Left ventricle myocardium inferior (tissue), 1 donor: ENCODE results near the gene BOD1L1. TPM values are rescaled to one million over a fixed set of nuclear protein-coding genes. Genes with fewer than 3 reads are reported as not detected.

ENCODE experiments used
- DNase-seq: peaks from one replicate; pipeline ENCODE4 v3.0.0-alpha.2; 2020
- H3K27ac ChIP-seq: fragments of 200-600 bp; replicated peaks from 2 replicates; pipeline ENCODE4 v1.8.0; 2021
- H3K27me3 ChIP-seq: fragments of 200-600 bp; 2 replicates; pipeline ENCODE4 v1.8.0; 2021; ENCODE audit warnings: low read depth
- H3K36me3 ChIP-seq: fragments of 200-600 bp; 2 replicates; pipeline ENCODE4 v1.8.0; 2021
- H3K4me1 ChIP-seq: fragments of 200-600 bp; 2 replicates; pipeline ENCODE4 v1.8.0; 2021
- H3K4me3 ChIP-seq: fragments of 200-600 bp; 2 replicates; pipeline ENCODE4 v1.8.0; 2021; ENCODE audit warnings: mild to moderate bottlenecking, moderate library complexity
- H3K9me3 ChIP-seq: fragments of 200-600 bp; replicated peaks from 2 replicates; pipeline ENCODE4 v1.8.0; 2021
- CTCF ChIP-seq: fragments of 200-600 bp; IDR thresholded peaks from 2 replicates; pipeline ENCODE4 v1.8.0; 2021; ENCODE audit warnings: antibody characterized with exemption, mild to moderate bottlenecking, borderline replicate concordance
- intact Hi-C: fragments of 100-400 bp; cut with micrococcal nuclease; formaldehyde crosslinking; loops from one replicate; pipeline ENCODE4 v1.11.0; 2022
- total RNA-seq: library from RNA; stranded (reverse); fragmentation: NEBNext Ultra II Directional; extraction: Animal tissue kit (Norgen Biotek cat#: 25700); gene quantifications from one replicate; pipeline ENCODE4 v1.2.1, GENCODE V29; 2021
- donor health status: DM: no; HTN: yes; CAD: no; lungs with severe emphysema.

BOD1L1 gene
- total RNA-seq, 1 donor from 2014 or later = 17.9 TPM

GRCh38 chr4:13553081-13553480 is 74.4 kb downstream of the BOD1L1 start:
- H3K9me3 ChIP-seq = peaks cover 22% of the 10 kb centered on the region
- no peak for TF ChIP-seq CTCF
- peaks cover 10% of the 10 kb centered on the region for H3K4me1 ChIP-seq
- intact Hi-C loops = no loop called here
- H3K36me3 ChIP-seq = no peaks in the 10 kb centered on the region
- H3K27ac ChIP-seq = no peak overlapping the region
- no peak overlapping the region for H3K4me3 ChIP-seq
- DNase-seq = no peak
- peaks cover 79% of the 10 kb centered on the region for H3K27me3 ChIP-seq

GRCh38 chr4:13548984-13549546 is 78.5 kb downstream of the BOD1L1 start:
- Histone ChIP-seq H3K9me3 (peaks cover 22% of the 10 kb centered on the region), H3K4me1 (peaks cover 39% of the 10 kb centered on the region), H3K27ac (no peak overlapping the region), H3K27me3 (peaks cover 98% of the 10 kb centered on the region), H3K36me3 (no peaks in the 10 kb centered on the region), H3K4me3 (peak overlapping the region; percentile 55)
- DNase-seq = peak; percentile 74
- intact Hi-C loops = loop anchor here (5.0 kb wide), 1 partner anchor 697 kb away; no protein-coding TSS in a partner anchor
- peak; percentile 89 for TF ChIP-seq CTCF

DNA sequence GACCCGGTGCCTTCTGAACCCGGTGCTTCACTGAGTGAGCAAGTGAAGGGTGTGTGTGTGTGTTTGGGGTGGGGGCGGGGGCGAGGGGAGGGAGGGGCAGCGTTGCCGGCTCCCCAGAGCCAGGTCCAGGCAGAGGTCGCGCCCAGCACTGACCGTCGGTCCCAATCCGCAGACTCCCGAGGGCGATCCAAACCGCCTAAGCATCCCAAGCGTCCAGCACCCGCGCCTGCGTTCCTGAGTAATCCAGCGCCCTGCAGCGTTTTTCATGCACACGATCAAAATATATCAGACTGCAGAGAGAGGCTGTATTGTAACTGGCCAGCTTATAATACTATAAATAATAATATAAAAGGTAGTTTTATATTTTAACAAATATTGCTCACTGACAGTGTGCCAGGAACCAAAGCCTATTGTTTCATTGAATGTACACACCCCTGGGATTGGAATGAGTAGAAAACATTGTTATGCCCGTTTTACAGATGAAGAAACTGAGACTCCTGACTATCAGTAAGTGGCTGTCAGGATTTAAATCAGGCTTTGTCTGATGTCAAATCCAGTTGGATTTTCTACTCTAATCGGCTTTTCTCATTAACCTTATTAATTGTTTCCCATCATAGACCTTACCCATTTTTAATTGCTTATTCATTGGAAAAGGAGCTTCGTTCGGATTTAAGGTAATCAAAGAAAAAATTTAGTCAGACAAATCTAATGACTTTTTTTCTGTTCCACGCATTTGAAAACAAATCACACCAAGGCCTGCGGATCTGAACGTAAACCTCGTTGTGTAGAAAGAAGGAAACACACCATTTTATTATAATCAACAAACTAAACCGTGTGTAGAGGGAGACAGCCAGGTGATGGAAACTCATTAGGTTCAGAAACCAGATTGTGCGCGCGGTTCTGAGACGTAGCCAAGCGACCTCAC is 79.2 kb downstream of the BOD1L1 start:
- intact Hi-C loops = loop anchor here (5.0 kb wide), 1 partner anchor 696 kb away; no protein-coding TSS in a partner anchor
- peaks cover 100% of the 10 kb centered on the region for H3K27me3 ChIP-seq
- H3K27ac ChIP-seq = no peak overlapping the region
- H3K4me1 ChIP-seq = peaks cover 45% of the 10 kb centered on the region
- no peaks in the 10 kb centered on the region for H3K36me3 ChIP-seq
- DNase-seq = no peak
- TF ChIP-seq CTCF = no peak
- H3K9me3 ChIP-seq = peaks cover 22% of the 10 kb centered on the region
- H3K4me3 ChIP-seq = peak overlapping the region; percentile 59

- Histone ChIP-seq H3K27ac (no peak overlapping the region), H3K36me3 (no peaks in the 10 kb centered on the region), H3K4me1 (peaks cover 45% of the 10 kb centered on the region), H3K27me3 (peaks cover 100% of the 10 kb centered on the region), H3K9me3 (peaks cover 18% of the 10 kb centered on the region), H3K4me3 (peak overlapping the region; percentile 59)
- DNase-seq = no peak
- intact Hi-C loops = loop anchor here (5.0 kb wide), 1 partner anchor 695 kb away; no protein-coding TSS in a partner anchor
- TF ChIP-seq CTCF = no peak
These were observed 80.0 kb downstream of the BOD1L1 start for GRCh38 chr4:13547485-13548041.

DNA sequence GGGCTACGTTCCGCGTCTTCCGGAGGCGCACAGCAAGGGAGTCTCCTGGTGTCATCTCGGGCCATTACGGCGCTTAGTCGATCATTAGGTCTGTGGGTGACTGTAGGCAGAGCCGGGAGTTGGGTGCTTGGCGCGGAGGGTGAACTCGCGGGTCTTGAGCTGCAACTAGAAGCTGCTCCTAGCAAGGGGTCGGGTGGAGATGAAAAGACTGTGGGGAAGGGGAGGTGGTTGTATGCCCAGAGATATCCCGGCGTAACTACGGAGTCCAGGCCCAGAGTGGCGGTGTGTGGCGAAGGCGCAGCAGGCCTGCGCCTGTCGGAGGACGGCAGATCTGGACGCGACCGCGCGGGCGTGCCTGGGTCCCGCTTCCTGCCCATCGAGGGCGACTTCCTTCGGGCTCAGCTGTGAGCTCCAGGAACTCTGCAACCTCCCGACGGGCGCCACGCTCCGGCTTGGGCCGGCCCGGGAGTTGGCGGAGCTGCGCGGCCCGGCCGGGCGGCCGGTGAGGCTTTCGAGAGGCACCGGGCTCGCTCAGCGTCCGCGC is 80.5 kb downstream of the BOD1L1 start:
- TF ChIP-seq CTCF = no peak
- Histone ChIP-seq H3K36me3 (no peaks in the 10 kb centered on the region), H3K9me3 (peaks cover 12% of the 10 kb centered on the region), H3K27ac (no peak overlapping the region), H3K4me1 (peaks cover 50% of the 10 kb centered on the region), H3K4me3 (peak overlapping the region; percentile 59), H3K27me3 (peaks cover 100% of the 10 kb centered on the region)
- no peak for DNase-seq
- intact Hi-C loops = loop anchor here (5.0 kb wide), 1 partner anchor 695 kb away; no protein-coding TSS in a partner anchor
